AG08395 (cell line): ENCODE measurements around the gene FAM210A.
"Not testable (repeated sequence)": the region's sequence is repeated elsewhere in the genome, so short reads cannot be mapped to it uniquely, and the experiment has no call there.

ENCODE experiments used
- DNase-seq: peaks from one replicate; pipeline ENCODE4 v3.0.0; 2012; ENCODE audit warnings: mixed read lengths, low spot score

FAM210A gene

DNA sequence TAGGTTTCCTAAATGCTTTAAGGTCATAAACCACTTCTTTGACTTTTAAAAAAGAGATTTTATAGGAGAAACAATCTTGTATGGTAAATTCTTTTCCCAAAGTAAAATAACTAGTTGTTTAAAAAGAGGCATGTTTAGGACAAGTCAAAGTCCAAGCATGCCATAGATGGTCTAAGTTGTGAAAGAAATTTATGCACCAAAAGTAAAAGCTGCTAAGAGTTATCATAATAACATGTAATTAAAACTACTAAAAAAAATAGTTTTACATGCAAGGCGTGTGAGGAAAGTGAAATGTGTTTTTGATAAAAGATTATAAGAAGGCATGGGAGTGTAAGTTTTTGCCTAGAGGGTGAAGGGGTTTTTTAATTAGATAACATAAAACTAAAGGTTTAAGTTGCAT is 22.5 kb downstream of the FAM210A start:
- no peak for DNase-seq

DNA sequence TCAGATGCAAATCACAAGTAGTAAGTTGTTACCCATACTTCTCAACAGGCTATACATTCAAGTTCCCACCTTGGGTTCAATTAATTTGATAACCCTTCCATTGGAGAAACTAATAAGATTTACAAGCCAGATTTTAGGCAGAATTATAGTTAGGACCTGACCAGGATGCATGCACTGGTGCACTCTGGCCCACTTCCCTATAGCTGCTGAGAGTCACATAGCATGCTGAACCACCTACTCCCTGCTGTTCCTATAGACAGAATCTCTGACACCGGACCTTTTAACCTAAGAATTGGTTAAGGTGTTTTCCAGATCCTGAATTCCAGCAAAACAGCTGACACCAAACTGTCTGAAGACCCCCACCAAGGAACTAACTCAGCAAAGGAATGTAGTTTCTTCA is 26.2 kb downstream of the FAM210A start:
- no peak for DNase-seq

DNA sequence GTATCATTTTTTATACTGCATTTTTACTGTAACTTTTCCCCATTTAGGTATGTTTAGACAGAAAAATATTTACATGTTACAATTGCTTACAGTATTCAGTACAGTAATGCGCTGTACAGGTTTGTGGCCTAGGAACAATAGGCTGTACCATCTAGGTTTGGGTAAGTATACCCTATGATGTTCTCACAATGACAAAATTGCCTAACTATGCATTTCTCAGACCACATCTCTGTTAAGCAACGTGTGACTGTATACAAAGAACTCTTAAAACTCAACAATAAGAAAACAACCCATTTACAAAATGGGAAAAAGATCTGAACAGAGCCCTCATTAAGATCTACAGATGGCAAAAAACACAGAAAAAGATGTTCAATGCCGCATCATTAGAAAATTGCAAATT is 29.4 kb downstream of the FAM210A start:
- no peak for DNase-seq

DNA sequence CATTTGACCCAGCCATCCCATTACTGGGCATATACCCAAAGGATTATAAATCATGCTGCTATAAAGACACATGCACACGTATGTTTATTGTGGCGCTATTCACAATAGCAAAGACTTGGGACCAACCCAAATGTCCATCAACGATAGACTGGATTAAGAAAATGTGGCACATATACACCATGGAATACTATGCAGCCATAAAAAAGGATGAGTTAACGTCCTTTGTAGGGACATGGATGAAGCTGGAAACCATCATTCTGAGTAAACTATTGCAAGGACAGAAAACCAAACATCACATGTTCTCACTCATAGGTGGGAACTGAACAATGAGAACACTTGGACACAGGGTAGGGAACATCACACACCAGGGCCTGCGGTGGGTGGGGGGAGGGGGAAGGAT is 31.0 kb downstream of the FAM210A start:
- not testable (repeated sequence) for DNase-seq

DNA sequence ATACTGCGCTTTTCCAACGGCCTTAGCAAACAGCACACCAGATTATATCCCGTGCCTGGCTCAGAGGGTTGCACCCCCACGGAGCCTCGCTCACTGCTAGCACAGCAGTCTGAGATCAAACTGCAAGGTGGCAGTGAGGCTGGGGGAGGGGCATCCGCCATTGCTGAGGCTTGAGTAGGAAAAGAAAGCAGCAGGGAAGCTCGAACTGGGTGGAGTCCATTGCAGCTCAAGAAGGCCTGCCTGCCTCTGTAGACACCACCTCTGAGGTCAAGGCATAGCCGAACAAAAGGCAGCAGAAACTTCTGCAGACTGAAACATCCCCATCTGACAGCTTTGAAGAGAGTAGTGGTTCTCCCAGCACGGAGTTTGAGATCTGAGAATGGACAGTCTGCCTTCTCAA is 36.3 kb downstream of the FAM210A start:
- not testable (repeated sequence) for DNase-seq

DNA sequence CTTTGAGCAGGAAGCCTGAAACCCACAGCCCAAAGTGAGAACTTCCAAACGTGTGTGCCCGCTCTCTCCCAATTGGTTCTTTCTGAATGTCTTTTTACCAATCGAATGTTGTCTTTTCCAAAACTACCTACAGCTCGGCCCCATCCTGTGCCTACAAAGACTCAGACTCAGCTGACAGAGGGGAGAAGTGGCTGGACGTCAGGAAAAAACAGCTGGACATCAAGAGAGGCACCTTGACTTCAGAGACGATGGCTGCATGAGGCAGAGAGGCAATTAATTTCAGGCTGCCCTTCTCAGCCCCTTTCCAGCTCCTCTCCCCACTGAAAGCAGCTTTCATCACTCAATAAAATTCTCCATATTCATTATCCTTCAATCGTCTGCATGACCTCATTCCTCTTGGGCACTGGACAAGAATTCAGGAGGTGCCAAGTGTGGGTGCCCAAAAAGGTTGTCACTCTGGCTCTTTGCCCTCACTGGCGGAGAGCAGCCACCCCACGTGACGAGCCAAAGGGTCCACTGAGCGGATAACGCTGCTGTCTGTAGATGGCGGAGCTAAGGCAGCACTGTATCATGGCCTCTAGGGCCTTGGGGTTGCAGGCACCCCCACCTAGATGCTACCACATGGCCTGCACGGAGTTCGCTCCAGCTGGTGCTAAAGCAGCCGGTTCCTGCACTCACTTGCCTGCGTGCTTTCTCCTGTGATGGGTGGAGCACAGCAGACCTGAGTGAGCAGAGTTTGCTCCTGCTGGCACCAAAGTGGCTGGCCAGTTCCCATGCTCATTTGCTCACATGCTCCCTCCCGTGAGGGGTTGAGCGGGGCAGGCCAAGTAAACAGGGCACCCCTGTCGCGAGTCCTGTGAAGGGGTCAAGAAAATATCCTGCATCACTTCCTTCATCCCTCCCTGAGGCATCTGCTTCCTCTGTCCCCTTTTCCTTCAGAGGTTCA is 37.9 kb downstream of the FAM210A start:
- DNase-seq, result no peak

DNA sequence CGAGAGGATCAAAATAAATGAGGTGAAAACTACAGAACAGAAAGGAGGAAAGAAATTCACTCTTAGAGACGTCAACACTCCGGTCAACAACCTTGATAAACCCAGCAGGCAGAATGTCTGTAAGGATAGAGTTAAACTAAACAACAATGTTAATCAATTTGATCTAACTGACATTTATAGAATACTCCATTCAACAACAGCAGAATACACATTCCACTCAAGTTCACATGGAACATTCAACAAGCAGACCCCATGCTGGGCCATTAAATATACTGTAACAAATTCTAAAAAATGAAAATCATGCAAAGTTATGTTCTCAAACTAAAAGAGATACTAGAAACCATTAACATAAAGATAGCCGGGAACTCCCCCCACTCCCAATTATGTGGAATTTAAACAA is 41.8 kb downstream of the FAM210A start:
- DNase-seq, result no peak

DNA sequence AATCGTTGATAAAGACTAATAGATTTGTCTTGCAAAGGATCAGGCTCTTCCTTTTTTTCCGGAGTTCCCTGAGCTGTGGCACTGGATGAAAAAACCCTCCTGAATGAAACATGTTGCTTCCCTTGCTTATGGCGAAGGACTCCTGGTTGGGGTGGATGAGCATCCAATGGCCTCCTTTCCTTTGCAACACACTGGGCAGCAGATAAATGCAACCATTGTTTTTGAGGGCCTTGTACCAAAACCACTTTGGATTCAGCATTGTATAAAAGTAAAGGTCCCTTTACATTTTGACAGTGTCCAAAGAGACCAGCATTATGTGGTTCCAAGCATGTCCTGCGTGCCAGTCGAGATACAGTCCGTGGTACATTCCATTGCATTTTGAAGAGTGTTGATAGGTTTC is 44.7 kb downstream of the FAM210A start:
- DNase-seq, result no peak

DNA sequence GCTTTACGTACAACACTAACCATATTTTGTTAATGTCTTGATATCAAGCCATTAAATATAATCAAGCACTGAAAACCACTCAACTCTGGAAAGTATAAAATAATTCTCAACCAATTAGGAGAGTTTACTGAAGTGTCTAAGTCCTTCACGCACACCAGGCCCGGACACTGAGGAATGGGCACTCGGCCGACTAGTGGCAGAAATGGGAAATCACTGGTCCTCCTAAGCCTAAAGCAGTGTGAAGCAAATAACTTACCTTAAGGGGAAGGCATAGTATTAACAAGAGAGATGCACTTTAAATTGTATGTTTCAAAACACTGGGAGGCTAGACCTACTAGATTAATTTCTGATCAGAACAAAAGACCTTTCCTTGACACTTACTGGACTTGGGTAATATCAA is 45.7 kb downstream of the FAM210A start:
- no peak for DNase-seq

DNA sequence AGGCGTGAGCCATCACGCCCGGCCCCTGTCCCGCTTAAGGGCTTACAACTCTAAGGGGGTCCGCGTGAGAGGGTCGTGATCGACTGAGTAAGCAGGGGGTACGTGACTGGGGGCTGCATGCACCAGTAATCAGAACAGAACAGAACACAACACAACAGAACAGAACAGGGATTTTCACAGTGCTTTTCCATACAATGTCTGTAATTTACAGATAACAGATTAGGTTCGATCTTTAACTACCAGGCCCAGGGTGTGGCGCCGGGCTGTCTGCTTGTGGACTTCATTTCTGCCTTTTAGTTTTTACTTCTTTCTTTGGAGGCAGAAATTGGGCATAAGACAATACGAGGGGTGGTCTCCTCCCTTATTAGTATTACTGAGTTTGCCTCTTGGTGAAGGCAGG is 49.0 kb downstream of the FAM210A start:
- not testable (repeated sequence) for DNase-seq

DNA sequence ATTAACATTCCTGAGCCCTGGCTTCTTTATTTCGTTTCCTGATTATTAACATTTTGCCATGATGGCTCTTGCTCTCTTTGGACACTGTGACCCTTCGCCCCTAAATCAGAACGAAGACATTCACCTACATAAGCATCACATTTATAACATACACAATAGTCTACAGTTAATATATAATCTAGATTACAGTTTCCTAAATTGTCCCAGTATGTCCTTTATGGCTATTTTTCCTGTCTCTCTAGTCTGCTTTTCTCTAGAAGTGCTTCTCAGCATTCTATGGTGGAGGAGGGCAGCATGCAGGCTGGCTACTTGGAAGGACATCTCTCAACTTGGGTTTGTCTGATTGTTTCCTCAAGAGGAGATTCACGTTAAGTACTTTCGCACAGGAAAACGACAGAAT is 49.9 kb downstream of the FAM210A start:
- DNase-seq, result no peak

DNA sequence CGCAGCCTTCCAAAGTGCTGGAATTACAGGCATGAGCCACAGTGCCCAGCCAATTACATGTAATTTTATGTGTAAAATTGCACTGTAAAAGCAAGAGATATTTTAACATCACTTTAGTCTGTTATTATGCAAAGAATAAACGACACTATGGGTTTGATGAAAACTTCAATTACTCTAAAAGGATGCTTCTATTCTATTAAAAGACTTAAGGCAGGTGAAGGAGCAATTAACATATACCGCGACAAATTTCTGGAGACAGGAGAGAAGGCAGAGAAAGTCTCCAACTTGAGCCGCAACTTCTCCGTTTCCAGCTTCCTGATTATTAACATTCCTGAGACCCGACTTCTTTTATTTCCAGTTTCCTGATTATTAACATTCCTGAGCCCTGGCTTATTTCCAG is 53.7 kb downstream of the FAM210A start:
- DNase-seq, result no peak

DNA sequence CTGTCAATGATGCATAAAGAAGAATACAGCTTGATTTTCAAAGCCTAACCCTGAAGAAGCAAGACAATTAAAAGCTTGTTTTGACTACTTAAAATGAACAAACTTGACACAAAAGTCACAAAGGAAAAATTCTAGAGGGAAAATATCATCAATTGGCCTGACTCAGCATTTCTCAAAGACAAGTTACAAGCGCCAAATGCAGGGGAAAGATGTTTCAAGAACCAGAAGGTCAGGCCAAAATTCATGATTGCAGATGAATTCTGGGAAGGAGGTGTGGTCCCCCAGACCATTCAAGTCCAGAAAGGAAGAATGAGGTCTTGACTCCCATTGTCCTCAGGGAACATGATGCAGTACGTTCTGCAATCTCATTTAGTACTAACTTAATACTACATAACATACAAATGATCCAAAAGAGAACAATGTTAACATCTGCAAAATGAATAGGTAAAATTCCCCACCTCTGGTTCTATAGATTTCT is 64.5 kb downstream of the FAM210A start:
- no peak for DNase-seq

DNA sequence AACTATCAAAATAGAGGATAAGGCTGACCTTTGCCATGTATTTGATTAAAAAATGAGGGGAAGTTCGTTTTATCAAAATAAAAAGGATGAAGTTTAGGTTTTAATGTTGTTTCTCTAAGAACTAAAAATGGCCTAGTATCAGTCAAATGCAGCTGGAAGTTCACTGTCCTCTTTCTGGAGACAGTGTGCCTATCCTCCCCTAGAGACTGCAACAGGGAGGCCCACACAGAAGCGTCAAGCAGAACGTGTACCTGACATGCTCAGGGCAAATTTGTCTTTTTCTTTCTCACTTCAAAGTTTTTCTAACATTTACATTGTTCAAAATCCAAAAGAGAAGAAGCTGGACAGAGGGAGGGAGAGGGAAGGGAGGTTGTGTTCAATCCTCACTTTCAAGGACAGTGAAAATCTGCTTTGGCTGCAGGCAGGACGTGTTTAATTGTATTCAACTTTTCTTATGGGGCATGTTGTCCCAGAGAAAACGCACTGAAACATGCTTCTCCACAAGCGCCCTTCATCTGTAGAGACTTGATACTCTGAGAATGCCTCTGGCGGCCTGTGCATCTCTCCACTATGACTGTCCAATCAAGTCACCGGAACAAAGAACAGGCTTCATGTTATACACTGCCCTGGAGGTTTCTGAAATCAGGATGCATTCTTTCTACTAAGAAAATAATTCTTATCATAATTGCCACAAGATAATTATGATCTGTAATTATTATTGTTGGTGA is 65.1 kb downstream of the FAM210A start:
- DNase-seq, result no peak

DNA sequence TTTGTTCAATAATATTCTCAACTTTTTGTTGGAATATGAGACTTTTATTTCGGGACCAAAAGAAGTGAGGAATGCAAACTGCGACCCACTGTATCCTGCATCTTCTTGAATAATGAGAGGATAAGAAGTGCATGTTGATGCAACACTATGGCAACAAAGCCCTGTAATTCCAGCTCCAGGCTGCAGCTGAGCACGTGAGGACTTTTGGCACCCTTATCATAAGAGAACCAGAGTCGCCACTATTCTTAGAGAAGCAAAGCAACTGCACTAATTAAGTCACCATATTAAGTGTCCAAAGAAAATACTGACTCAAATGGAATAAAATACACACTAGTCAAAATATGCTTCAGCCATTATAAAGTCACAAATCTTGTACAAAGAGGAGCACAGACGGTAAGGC is 65.8 kb downstream of the FAM210A start:
- no peak for DNase-seq

DNA sequence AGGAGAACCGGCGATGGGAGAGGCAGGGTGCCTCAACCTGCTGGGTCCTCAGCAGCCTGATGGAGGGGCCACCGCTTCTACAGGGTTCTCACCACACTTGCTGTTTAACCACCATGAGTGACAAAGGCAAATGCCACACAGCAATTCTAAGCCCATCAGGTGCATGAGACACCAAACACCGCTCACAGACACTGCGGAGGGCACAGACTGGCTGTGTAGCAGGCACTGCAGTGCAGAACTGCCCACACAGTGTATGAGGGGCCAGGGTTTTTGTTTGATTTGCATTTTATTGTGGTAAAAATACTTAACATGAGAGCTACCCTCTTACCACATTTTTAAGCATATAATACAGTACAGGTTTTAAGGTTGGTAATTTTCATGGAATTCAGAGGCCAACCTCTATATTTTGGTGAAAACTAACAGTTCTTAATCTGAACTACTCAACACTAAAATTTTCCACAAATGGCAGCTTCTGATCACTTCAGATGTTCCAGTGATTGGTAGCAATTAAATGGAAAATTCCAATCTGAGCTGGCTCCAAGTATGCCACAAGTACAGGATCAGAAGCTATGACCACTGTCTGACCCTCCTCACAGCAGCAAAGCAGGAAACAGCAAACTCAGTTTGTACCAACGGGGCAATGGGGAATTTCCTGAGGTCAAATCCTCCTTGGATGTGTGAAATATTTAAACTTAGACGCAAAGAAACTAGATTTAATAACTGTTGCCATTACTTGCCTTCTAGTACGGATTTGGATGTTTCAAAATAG is 67.7 kb downstream of the FAM210A start:
- no peak for DNase-seq

DNA sequence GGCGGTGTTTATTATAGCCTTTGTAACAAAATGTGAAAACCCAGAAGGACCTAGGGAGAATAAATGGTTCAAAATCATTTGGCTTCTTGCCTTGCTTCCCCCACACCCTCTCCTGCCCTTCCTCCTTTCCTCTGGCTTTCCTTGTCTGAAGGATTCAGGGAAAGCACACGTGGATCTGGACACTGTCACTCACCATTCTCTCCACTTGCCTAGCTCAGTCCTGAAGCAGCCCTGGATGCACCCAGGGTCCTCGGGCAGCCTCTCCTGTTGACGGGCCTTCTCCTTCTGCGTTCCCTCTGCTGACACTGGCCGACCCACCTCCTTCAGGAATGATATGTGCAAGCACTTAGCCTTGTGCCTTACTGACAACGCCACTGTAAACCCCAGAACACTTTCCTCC is 68.4 kb downstream of the FAM210A start:
- DNase-seq, result no peak

DNA sequence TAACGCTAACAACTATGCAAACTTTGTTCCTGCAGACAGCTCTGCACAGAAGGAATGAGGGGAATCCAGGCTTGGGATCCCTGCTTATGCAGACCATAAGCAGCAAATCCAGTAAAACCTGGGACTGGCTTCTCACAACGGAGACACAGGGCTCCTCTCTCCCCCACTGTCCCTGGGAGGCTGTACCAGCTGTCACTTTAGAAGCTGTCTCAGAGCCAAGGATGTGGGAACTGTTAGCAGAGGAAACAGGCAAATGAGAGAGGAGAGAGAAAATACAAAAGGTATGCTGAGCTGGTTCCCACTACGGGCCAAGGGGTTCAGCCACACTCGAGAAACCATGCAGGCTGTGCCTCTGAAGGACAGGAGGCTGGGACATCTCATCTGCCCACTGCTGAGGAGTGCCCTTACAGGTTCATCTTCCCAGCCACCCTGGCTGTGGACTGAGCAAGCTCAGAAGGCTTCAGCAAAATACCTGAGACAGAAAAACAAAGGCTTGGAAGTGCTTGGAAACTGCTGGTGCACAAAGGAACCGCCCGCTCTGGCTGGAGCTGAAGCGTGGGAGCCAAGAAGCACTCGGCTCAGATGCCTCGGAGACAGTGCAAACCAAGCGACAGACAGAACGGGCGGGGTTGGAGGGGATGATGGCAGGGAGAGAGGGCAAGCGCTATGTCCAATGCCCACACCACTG is 72.5 kb downstream of the FAM210A start:
- DNase-seq, result no peak

DNA sequence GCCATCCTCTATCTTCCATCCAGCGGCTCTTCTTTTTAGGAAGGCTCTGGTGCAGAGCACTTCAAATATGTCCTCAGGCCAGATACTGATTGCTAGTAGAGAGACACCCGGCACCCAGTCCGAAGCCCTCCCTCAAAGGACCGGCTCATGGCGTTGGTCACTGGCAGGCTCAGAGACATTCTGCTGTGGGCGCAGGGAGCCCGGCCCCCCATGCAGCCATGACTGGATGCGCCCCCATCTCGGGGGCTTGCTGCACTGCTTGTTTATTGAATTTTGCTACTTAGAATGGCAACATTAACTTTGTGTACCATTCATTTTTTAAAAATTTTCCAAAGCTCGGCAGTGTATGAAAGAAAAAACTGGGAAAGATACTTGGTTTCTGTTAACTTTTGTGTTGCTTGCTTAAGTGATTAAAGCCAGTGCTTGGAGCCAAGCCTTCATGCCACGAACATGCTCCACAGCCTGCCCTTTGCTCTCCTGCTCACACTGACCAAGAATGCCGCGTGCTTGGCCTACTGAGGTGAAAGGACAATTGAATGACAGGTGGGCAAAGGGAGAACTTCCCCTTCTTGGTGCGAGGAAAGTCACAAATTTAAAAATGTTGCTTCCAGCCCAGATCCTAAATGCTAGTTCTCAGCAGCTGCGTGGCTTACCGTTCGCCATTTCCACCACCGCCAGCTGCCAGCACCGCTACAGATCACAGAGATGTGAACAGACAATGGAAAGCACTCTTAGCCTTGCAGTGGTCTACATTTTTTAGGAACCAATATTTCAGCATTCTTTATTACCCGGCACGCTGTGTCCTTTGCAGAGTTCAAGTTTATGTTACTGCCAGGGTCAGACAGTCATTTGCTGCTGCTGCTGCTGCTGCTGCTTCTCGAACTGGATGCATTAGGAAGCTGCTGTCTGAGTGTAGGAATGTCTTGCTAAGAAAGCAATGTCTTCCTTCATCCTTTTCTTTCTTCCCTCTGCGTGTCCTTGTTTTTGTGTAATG is 76.7 kb downstream of the FAM210A start:
- DNase-seq, result no peak

DNA sequence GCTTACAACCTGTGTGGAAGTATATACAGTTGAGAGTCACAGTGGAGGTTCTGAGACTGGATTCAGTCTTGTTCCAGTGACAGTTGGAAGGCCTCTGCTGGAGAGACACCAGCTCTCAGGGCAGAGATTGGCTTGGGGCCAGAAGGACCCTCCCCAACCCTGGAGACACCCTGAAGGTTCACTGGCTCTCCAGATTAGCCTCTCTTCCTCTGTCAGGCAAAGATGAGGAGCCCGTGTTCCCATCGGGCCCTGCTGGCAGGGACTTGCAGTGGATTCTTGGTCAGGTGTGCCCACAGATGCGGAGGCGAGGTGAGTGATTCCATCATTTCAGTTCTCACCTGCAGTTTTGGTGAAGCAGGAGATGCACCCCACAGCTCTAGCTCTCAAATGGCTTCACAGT is 78.6 kb downstream of the FAM210A start:
- no peak for DNase-seq

DNA sequence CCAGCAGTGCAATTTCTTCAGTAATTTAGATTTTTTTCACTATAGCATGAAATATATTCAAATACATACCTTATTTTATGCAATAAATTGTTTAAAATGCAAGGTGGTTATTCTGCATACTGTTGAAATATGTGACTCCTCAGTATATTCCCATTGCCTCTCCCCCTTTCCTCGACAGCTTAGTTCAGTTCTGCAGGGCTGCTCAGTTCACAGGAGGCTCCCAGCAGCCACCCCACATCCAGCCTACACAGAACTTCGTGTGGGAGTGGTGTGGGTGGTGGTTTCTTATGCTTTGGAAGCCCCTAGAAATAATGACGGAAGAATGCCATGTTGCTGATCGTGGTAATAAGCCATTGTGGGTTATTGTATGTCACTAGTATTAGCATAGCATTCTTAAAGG is 79.7 kb downstream of the FAM210A start:
- DNase-seq, result no peak
